ENCODE measurements around the gene PYDC1. TPM values are rescaled to one million over a fixed set of nuclear protein-coding genes. Genes with fewer than 3 reads are reported as not detected.
"Not testable (repeated sequence)": the region's sequence is repeated elsewhere in the genome, so short reads cannot be mapped to it uniquely, and the experiment has no call there.

PYDC1 gene
- total RNA-seq, 1 experiment from 2014 or later: not detected

GRCh38 chr16:31223044-31223443, 6.1 kb upstream of the PYDC1 start:
- DNase-seq (ENCODE audit: low read depth): no peak

GRCh38 chr16:31221357-31222160, 4.6 kb upstream of the PYDC1 start:
- DNase-seq (ENCODE audit: low read depth): peak; percentile 24

GRCh38 chr16:31219154-31219741, 2.3 kb upstream of the PYDC1 start:
- DNase-seq (ENCODE audit: low read depth): no peak

- DNase-seq (ENCODE audit: low read depth): no peak
Observed at GRCh38 chr16:31217136-31217530, 198 bp upstream of the PYDC1 start.

DNA sequence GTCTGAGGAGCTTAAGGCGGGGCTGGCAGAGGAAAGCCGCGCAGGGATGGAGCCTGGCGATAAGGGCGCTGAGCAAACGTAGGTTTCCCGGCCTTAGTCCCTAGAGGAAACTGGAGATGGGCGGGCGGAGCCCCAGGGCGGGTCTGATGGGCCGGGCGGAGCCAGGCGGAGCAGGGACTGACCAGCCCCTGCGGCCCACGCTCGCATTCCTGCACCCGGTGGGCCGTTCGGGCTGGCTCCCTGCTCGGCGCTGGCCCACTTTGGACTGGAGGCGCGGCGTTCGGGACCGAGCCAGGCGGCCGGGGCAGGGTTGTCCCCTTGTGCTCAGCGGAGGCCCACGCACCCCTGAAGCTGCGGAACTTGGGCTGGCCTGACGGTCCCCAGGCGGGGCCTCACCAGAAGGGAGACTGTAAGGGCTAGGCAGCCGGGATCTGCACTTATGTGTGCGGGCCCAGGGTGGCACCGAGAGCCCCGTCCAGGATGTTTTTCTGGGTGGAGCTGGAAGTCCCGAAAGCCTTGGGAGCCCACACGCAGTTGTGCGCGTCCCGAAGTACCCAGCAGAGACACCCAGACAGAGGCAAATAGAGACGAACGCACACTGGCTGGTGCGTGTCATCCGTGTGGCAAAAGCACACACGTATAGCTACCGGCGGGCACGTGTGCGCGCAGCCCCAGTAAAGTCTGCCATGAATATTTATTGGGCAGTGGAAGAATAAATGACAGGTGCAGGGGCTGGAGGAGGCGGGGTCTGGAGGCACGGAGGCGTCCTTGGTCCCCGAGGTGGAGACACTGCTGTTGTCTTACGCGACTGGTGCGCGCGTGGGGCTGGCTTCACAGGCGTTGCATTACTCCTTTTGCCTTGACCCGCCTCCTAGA, 1.4 kb downstream of the PYDC1 start:
- peak; percentile 64 for DNase-seq (ENCODE audit: low read depth)

- DNase-seq (ENCODE audit: low read depth): no peak
Observed at GRCh38 chr16:31214708-31215286, 2.1 kb downstream of the PYDC1 start.

GRCh38 chr16:31213877-31214707, 2.8 kb downstream of the PYDC1 start, which contains the start of gene TRIM72:
Gene TRIM72 (plus strand): TSS chr16:31214119. CDS start chr16:31214739, 620 bp downstream.
- DNase-seq (ENCODE audit: low read depth): no peak

- no peak for DNase-seq (ENCODE audit: low read depth)
Observed at GRCh38 chr16:31213342-31213741, 3.6 kb downstream of the PYDC1 start.

DNA sequence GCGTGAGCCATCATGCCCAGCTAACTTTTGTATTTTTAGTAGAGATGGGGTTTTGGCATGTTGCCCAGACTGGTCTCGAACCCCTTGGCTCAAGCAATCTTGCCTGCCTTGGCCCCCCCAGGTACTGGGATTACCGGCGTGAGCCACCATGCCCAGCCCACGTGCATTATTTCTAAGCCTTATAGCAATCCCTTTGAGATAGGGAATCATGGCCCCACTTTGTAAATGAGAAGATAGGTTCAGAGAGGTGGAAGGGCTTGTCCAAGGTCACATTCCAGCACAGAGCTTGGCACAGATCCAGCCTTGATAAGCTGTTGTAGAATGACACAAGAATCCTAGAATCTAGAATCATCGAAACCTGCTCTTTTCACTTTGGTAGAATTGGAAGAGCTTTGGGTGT, 10.2 kb downstream of the PYDC1 start:
- no peak for DNase-seq (ENCODE audit: low read depth)

- no peak for DNase-seq (ENCODE audit: low read depth)
Observed at GRCh38 chr16:31204871-31205666, 11.9 kb downstream of the PYDC1 start.

DNA sequence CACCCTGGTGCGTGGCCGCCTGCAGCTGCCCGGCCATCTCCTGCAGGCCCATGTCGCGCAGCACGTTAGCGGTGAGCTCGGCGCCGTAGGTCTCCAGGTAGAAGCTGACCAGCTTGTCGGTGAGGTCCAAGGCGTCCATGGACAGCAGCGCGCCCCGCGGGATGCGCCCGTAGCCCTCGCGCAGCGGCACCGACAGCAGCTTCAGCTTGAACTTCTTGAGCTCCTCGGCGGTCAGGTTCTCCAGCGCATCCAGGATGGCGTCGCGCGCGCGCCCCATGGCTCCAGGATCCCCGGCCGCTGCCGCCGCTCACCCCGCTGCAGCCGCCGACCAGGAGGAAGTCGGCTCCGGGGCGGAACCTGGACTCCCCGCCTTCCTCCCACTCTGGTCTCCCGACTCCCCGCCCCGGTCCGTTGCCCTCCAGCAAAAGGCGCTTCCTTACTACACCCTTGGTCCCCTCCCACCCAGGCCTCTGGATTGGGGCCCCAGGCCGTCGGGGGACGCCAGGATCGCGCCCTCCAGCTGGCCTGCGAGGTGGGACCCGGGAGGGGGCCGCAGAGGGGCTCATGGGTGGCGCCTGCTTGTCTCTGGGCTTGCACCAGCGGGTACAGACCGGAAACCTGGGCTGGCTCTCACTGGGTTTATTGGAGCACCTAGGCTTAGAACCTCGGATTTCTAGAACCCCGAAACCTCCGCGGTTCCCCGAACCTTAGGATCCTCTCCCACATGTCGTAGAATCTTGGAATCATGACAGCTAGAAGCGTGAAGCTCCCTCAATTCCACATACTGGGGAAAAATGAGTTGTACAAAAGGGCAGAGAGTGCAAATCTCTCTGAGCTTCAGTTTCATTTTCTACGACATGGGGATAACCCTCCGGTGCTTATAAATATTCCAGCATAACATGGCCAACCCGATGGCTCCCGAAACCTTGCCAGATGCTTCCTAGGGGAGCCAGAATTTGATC, 14.2 kb downstream of the PYDC1 start, which contains the start of gene PYCARD:
Gene PYCARD, minus strand, starts transcription at position 347 of the 962 bp plus-strand sequence. Its CDS starts 70 bp downstream, at position 277.
- peak; percentile 46 for DNase-seq (ENCODE audit: low read depth)

- DNase-seq (ENCODE audit: low read depth): peak; percentile 20
Observed at GRCh38 chr16:31201582-31202413, 15.1 kb downstream of the PYDC1 start.

- DNase-seq (ENCODE audit: low read depth): peak; percentile 25
Observed at GRCh38 chr16:31200821-31201568, 15.9 kb downstream of the PYDC1 start.

DNA sequence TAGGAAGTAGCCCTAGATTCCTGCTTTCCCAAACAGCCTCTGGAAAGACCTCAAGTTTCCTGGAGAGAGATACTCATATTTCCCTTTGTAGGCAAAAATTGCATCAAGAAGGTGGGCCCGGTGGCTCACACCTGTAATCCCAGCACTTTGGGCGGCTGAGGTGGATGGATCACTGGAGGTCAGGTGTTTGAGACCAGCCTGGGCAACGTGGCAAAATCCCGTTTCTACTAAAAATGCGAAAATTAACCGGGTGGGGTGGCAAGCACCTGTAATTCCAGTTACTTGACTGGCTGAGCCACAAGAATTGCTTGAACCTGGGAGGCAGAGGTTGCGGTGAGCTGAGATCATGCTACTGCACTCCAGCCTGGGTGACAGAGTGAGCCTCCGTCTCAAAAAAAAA, 16.8 kb downstream of the PYDC1 start:
- not testable (repeated sequence) for DNase-seq (ENCODE audit: low read depth)

DNA sequence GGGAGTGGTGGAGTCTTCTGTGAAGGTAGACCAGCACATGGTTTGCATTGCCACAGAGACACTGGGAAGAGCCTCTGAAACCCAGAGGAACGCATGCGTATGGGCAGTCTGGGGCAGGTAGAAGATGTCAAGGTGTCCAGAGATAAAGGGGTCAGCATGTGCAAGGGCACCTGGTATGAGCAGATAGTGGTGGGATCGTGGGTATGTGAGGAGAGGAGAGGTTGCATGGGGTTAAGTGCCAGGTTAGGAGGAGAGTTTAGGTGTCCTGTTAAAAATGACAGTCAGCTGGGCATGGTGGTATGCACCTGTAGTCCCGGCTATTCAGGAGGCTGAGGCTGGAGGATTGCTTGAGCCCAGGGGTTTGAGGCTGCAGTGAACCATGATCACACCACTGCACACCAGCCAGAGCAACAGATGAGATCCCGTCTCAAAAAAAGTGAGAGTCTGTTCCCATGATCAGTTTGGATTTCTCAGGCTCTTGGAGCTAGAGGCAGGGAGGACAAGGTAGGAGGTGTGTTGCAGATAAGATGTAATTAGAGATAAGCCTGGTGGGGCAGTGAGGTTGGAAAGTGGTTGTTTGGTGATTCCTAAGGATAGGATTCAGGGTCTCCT, 17.4 kb downstream of the PYDC1 start:
- DNase-seq (ENCODE audit: low read depth): no peak

- no peak for DNase-seq (ENCODE audit: low read depth)
Observed at GRCh38 chr16:31198207-31198882, 18.6 kb downstream of the PYDC1 start.

All from Daoy (cell line).